SU-DHL-6 (cell line): Measurements from ENCODE around the gene CRY2.

Source experiments
- H2AFZ ChIP-seq: fragments of 200-600 bp; sonication (generic); 2 replicates; pipeline ENCODE4 v1.6.1; 2014; ENCODE audit warnings: low read depth, mild to moderate bottlenecking, moderate library complexity, mixed read lengths, antibody characterized with exemption, low read length; ENCODE audit not compliant: severe bottlenecking
- H3F3A ChIP-seq: fragments of 200-600 bp; shearing (Covaris generic); 2 replicates; pipeline ENCODE4 v1.6.0; 2016; ENCODE audit warnings: antibody characterized with exemption, mild to moderate bottlenecking; ENCODE audit not compliant: insufficient read depth
- H3K27ac ChIP-seq: fragments of 200-600 bp; sonication (generic); 2 replicates; pipeline ENCODE4 v1.5.1; 2016; ENCODE audit warnings: low read depth, mild to moderate bottlenecking, low read length, moderate library complexity, mixed read lengths
- H3K27me3 ChIP-seq: fragments of 200-600 bp; sonication (generic), shearing (Covaris generic); 2 replicates; pipeline ENCODE4 v1.6.0; 2014; ENCODE audit warnings: mild to moderate bottlenecking, low read length
- H3K36me3 ChIP-seq: fragments of 200-600 bp; sonication (generic); 2 replicates; pipeline ENCODE4 v1.6.1; 2014; ENCODE audit warnings: mild to moderate bottlenecking, low read length, mixed read lengths
- H3K4me2 ChIP-seq: fragments of 300-600, 200-600 bp; shearing (Covaris generic), sonication (generic); 2 replicates; pipeline ENCODE4 v1.6.0; 2014; ENCODE audit warnings: low read length, low read depth, mild to moderate bottlenecking; ENCODE audit not compliant: poor library complexity, severe bottlenecking
- H3K4me3 ChIP-seq: fragments of 200-600 bp; sonication (generic); 2 replicates; pipeline ENCODE4 v1.5.1; 2014; ENCODE audit warnings: antibody characterized with exemption, low read length, mild to moderate bottlenecking, mixed read lengths; ENCODE audit not compliant: insufficient read depth, poor library complexity, severe bottlenecking
- H3K79me2 ChIP-seq: fragments of 200-600 bp; sonication (generic); 2 replicates; pipeline ENCODE4 v1.6.1; 2014; ENCODE audit warnings: mild to moderate bottlenecking, low read length, moderate library complexity; ENCODE audit not compliant: insufficient read depth
- H3K9ac ChIP-seq: fragments of 200-600 bp; sonication (generic); 2 replicates; pipeline ENCODE4 v1.7.0; 2014; ENCODE audit warnings: mild to moderate bottlenecking, low read length
- H3K9me2 ChIP-seq: fragments of 200-600 bp; sonication (generic); replicated peaks from 2 replicates; pipeline ENCODE4 v1.6.1; 2014; ENCODE audit warnings: low read length; ENCODE audit not compliant: insufficient read depth
- H3K9me3 ChIP-seq: fragments of 200-600 bp; sonication (generic); 2 replicates; pipeline ENCODE4 v1.6.1; 2014; ENCODE audit warnings: low read length, mixed read lengths; ENCODE audit not compliant: insufficient read depth
- H4K20me1 ChIP-seq: fragments of 200-600 bp; sonication (generic); 2 replicates; pipeline ENCODE4 v1.6.1; 2014; ENCODE audit warnings: low read depth, mild to moderate bottlenecking, antibody characterized with exemption, low read length, moderate library complexity, mixed read lengths
- EZH2phosphoT487 ChIP-seq: fragments of 200-600 bp; sonication (generic), shearing (Covaris generic); conservative IDR thresholded peaks from 2 replicates; pipeline ENCODE4 v1.6.1; 2018; ENCODE audit warnings: mild to moderate bottlenecking, antibody characterized with exemption, low read length, moderate library complexity, mixed read lengths
- TF ChIP-seq, protein P1 (sequence below): fragments of 200-600 bp; sonication (generic); IDR thresholded peaks from one replicate; pipeline ENCODE4 v1.5.1; 2017; ENCODE audit warnings: antibody characterized with exemption, mild to moderate bottlenecking, low read length, moderate library complexity; ENCODE audit not compliant: insufficient read depth, poor library complexity, severe bottlenecking

The CRY2 gene

DNA sequence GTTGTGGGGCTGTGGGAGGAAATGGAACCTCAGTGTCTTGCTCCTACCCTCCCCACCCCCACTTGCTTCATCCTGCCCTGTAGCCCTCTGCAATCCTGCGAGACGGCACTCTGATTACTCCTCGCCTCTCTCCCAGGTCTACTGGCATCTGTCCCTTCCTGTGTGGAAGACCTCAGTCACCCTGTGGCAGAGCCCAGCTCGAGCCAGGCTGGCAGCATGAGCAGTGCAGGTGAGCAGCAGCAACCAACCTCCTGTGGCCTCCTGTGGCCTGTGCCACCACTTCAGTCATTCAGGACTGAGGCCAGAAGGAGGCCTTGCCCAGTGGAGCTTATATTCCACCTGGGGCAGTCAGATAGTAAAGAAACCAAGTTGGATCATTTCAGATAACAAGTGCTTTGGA is 23.4 kb downstream of the CRY2 start:
- H3K79me2 ChIP-seq = no peaks in the 10 kb centered on the region
- no peaks in the 10 kb centered on the region for H3K27me3 ChIP-seq
- H3K9me2 ChIP-seq = no peaks in the 10 kb centered on the region
- no peak overlapping the region for H3K4me2 ChIP-seq
- no peaks in the 10 kb centered on the region for H4K20me1 ChIP-seq
- no peaks in the 10 kb centered on the region for H3F3A ChIP-seq
- TF ChIP-seq, protein P1, sequence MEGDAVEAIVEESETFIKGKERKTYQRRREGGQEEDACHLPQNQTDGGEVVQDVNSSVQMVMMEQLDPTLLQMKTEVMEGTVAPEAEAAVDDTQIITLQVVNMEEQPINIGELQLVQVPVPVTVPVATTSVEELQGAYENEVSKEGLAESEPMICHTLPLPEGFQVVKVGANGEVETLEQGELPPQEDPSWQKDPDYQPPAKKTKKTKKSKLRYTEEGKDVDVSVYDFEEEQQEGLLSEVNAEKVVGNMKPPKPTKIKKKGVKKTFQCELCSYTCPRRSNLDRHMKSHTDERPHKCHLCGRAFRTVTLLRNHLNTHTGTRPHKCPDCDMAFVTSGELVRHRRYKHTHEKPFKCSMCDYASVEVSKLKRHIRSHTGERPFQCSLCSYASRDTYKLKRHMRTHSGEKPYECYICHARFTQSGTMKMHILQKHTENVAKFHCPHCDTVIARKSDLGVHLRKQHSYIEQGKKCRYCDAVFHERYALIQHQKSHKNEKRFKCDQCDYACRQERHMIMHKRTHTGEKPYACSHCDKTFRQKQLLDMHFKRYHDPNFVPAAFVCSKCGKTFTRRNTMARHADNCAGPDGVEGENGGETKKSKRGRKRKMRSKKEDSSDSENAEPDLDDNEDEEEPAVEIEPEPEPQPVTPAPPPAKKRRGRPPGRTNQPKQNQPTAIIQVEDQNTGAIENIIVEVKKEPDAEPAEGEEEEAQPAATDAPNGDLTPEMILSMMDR = no peak
- TF ChIP-seq EZH2phosphoT487 = no peak
- no peaks in the 10 kb centered on the region for H3K9me3 ChIP-seq
- H3K27ac ChIP-seq = no peak overlapping the region
- no peaks in the 10 kb centered on the region for H3K36me3 ChIP-seq
- no peak overlapping the region for H3K9ac ChIP-seq
- no peak overlapping the region for H3K4me3 ChIP-seq
- no peak overlapping the region for H2AFZ ChIP-seq

DNA sequence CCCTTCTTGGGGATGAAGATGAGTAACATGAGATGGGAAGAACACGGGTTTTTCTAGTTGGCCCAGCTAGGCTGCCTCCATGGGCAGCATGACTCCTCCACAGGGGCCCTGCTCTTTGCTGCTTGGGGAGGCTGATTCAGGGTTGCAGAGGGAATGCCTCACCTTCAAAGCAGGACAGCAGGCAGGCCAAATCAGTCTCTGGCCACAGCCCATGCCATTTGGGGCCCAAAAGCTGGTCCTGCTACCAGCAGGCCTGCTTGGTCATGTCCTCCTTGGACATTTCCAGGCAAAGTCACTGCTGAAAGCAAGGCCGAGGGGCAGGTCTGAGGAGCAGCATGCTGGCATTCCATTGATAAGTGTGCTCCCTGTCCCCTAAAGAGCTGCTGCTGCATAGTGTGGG is 24.4 kb downstream of the CRY2 start:
- no peaks in the 10 kb centered on the region for H3K27me3 ChIP-seq
- H3K4me2 ChIP-seq = no peak overlapping the region
- no peak overlapping the region for H2AFZ ChIP-seq
- no peak overlapping the region for H3K9ac ChIP-seq
- H3K79me2 ChIP-seq = no peaks in the 10 kb centered on the region
- H4K20me1 ChIP-seq = no peaks in the 10 kb centered on the region
- H3F3A ChIP-seq = no peaks in the 10 kb centered on the region
- no peaks in the 10 kb centered on the region for H3K9me2 ChIP-seq
- H3K4me3 ChIP-seq = no peak overlapping the region
- no peaks in the 10 kb centered on the region for H3K9me3 ChIP-seq
- TF ChIP-seq, protein P1 = no peak
- TF ChIP-seq EZH2phosphoT487 = no peak
- H3K36me3 ChIP-seq = no peaks in the 10 kb centered on the region
- no peak overlapping the region for H3K27ac ChIP-seq

DNA sequence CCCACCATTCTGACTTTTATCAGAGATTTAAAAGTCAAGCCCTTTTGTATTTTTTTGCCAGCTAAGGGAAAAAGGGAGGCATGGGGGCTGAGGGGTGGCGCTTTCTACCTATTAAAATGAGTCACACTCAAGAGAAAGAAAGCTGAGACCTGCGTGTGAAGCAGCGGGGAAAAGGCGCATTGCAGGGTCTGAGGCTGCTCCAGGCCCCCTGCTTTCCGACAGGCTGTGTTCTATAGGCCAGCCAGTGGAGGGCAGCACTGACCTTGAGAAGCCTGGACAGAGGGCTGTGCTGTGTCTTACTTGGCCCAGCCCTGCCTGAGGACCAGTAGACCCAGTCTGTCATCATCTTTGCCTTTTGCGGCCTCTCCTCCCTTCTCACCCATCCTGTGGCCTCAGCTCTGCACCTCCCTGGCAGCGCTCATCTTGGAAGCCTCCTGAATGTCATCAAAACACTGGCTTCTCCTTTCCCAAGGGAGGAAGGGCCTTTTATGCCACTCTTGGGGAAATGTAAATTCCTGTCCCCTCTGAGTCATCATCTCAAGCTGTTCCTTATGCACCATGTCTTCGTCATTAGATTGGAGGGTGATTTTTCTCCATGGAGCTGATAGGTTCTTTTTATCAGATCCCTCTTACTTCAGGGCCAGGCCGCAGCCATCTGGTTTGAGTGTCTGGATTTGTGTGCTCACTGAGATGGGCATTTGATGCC is 25.5 kb downstream of the CRY2 start:
- H3K9me2 ChIP-seq = no peaks in the 10 kb centered on the region
- H3K9ac ChIP-seq = no peak overlapping the region
- no peaks in the 10 kb centered on the region for H4K20me1 ChIP-seq
- no peak overlapping the region for H3K4me2 ChIP-seq
- no peak overlapping the region for H2AFZ ChIP-seq
- TF ChIP-seq, protein P1 = peak; percentile 28
- TF ChIP-seq EZH2phosphoT487 = no peak
- no peak overlapping the region for H3K4me3 ChIP-seq
- H3K27me3 ChIP-seq = no peaks in the 10 kb centered on the region
- no peaks in the 10 kb centered on the region for H3K36me3 ChIP-seq
- H3F3A ChIP-seq = no peaks in the 10 kb centered on the region
- no peaks in the 10 kb centered on the region for H3K9me3 ChIP-seq
- H3K79me2 ChIP-seq = no peaks in the 10 kb centered on the region
- H3K27ac ChIP-seq = no peak overlapping the region
